Natural killer cell (primary cell): Measurements from ENCODE around the gene IL19. TPM values are rescaled to one million over a fixed set of nuclear protein-coding genes. Genes with fewer than 3 reads are reported as not detected.
A peak's percentile ranks its signal among the peaks of the same experiment; 100 is the strongest.

Experiments used
- ATAC-seq, 3 donors: fragments of 150-1000 bp in 2 of 3; fragments of 200-7000 bp in 1 of 3; cut with Tn5 transposase; 1 replicate in 1 of 3; 2 replicates in 2 of 3; pipeline ENCODE4 v1.10.0; 2021; ENCODE audit warnings: mild to moderate bottlenecking in 2 of 3, moderate library complexity in 2 of 3
- DNase-seq, 2 donors: peaks; one replicate each; pipeline versions ENCODE4 v3.0.0 to v3.0.0-alpha.2; 2013 to 2021; ENCODE audit warnings: mixed read lengths in 1 of 2
- H3K27ac ChIP-seq: one replicate; pipeline ENCODE4 v1.5.1; 2013; ENCODE audit warnings: mild to moderate bottlenecking, low read length
- H3K27me3 ChIP-seq: one replicate; pipeline ENCODE4 v1.6.1; 2013; ENCODE audit warnings: low read length; ENCODE audit not compliant: control insufficient read depth, insufficient read depth
- H3K36me3 ChIP-seq: one replicate; pipeline ENCODE4 v1.6.1; 2013; ENCODE audit warnings: low read length; ENCODE audit not compliant: control insufficient read depth, insufficient read depth
- H3K4me1 ChIP-seq: one replicate; pipeline ENCODE4 v1.6.1; 2013; ENCODE audit warnings: low read length; ENCODE audit not compliant: control insufficient read depth, insufficient read depth
- H3K4me3 ChIP-seq: one replicate; pipeline ENCODE4 v1.5.1; 2013; ENCODE audit warnings: low read length
- H3K9me3 ChIP-seq: one replicate; pipeline ENCODE4 v1.6.1; 2013; ENCODE audit warnings: low read length; ENCODE audit not compliant: control insufficient read depth, insufficient read depth
- H3K27ac Mint-ChIP-seq, 2 donors: one replicate each; pipeline ENCODE4 v1.8.0; 2022; ENCODE audit warnings: mild to moderate bottlenecking in 2 of 2, mixed read lengths in 2 of 2, moderate library complexity in 1 of 2
- H3K27me3 Mint-ChIP-seq, 2 donors: one replicate each; pipeline ENCODE4 v1.8.0; 2022; ENCODE audit warnings: low read depth in 2 of 2, mixed read lengths in 2 of 2
- H3K36me3 Mint-ChIP-seq: one replicate; pipeline ENCODE4 v1.8.0; 2022; ENCODE audit warnings: mixed read lengths
- H3K4me1 Mint-ChIP-seq, 2 donors: one replicate each; pipeline ENCODE4 v1.8.0; 2022; ENCODE audit warnings: mixed read lengths in 2 of 2
- H3K4me3 Mint-ChIP-seq: one replicate; pipeline ENCODE4 v1.8.0; 2022; ENCODE audit warnings: mild to moderate bottlenecking, moderate library complexity, mixed read lengths
- H3K9me3 Mint-ChIP-seq, 2 donors: one replicate each; pipeline ENCODE4 v1.8.0; 2022; ENCODE audit warnings: mixed read lengths in 2 of 2
- WGBS: methylation state at CpG from one replicate; pipeline ENCODE4 v1.1.7; 2013; ENCODE audit warnings: missing lambda C conversion rate; ENCODE audit not compliant: insufficient coverage; 5-methylcytosine and 5-hydroxymethylcytosine counted together
- intact Hi-C: fragments of 100-400 bp; cut with micrococcal nuclease; formaldehyde crosslinking; loops from one replicate; pipeline ENCODE4 v1.14.2; 2022
- total RNA-seq, 4 donors: library from RNA; stranded (reverse); fragments of 120-200 nt in 1 of 4; gene quantifications; one replicate each; pipeline versions ENCODE4 v1.2.3 to v1.2.4, GENCODE V29; 2013 to 2022
- TF ChIP-seq, protein P1 (sequence below): fragments of 200-600 bp; IDR thresholded peaks from one replicate; pipeline ENCODE4 v1.8.0; 2022; ENCODE audit warnings: antibody characterized with exemption

IL19 gene
- total RNA-seq, 3 donors from 2014 or later (not counting 1 experiment from before 2014, with no cell fraction given) = not detected

DNA sequence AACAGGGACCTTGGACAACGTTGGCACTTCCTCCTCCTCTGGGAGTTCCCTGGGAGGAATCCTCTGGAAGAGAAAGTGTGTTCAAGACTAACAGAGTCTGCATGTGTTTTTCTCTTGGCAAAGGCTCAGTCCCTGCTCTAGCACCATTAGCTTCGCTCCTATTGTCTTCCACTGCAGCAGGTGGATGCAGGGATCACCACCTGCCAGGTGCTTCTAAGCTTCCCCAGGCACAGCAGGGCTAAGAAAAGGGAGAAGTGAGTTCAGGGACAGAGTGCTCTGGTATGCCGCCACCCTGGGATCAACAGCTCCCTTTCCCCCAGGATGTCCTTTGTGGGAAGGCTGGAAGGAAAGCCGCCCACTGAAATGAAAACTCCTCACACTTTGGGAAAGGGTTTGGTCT lies 50.9 kb downstream of the IL19 start:
- Histone ChIP-seq H3K27ac (no peak overlapping the region), H3K36me3 (no peaks in the 10 kb centered on the region), H3K9me3 (no peaks in the 10 kb centered on the region), H3K4me1 (peaks cover 8% of the 10 kb centered on the region), H3K27me3 (no peaks in the 10 kb centered on the region), H3K4me3 (no peak overlapping the region)
- DNase-seq (no peak), ATAC-seq (no peak)
- intact Hi-C loops = no loop called here
- peaks cover 10 to 16% of the 10 kb centered on the region in 2 donors for H3K4me1 Mint-ChIP-seq
- H3K27me3 Mint-ChIP-seq = peaks cover 0 to 4% of the 10 kb centered on the region in 2 donors
- H3K4me3 Mint-ChIP-seq = no peak overlapping the region
- 87% methylated on average over 3 of the region's 4 CpGs for WGBS
- H3K27ac Mint-ChIP-seq = no peak overlapping the region
- TF ChIP-seq, protein P1, sequence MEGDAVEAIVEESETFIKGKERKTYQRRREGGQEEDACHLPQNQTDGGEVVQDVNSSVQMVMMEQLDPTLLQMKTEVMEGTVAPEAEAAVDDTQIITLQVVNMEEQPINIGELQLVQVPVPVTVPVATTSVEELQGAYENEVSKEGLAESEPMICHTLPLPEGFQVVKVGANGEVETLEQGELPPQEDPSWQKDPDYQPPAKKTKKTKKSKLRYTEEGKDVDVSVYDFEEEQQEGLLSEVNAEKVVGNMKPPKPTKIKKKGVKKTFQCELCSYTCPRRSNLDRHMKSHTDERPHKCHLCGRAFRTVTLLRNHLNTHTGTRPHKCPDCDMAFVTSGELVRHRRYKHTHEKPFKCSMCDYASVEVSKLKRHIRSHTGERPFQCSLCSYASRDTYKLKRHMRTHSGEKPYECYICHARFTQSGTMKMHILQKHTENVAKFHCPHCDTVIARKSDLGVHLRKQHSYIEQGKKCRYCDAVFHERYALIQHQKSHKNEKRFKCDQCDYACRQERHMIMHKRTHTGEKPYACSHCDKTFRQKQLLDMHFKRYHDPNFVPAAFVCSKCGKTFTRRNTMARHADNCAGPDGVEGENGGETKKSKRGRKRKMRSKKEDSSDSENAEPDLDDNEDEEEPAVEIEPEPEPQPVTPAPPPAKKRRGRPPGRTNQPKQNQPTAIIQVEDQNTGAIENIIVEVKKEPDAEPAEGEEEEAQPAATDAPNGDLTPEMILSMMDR = no peak
- H3K9me3 Mint-ChIP-seq = no peaks in the 10 kb centered on the region
- H3K36me3 Mint-ChIP-seq = no peaks in the 10 kb centered on the region

DNA sequence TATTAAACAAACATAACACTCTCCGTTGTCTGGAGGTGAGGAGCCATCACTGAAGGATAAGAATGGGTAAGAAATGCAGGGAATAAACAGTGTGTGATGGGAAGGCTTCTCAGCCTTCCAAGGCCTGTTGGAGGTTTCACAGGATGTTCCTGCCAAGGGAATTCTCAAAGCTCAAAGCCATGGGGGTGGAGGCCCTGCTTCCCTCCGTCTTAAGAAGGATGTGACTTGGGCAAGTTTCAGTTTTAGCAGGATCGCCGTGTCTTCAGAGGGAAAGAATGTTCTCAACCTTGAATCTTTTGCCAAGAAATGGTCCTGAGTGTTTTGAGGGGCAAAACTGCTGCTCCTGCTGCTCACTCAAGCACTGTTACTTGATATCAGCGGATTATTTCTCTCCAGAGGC lies 53.2 kb downstream of the IL19 start:
- H3K9me3 Mint-ChIP-seq = no peaks in the 10 kb centered on the region
- peaks cover 0 to 11% of the 10 kb centered on the region in 2 donors for H3K4me1 Mint-ChIP-seq
- intact Hi-C loops = no loop called here
- ATAC-seq = no peak
- TF ChIP-seq, protein P1 = no peak
- Histone ChIP-seq H3K9me3 (no peaks in the 10 kb centered on the region), H3K4me1 (peaks cover 11% of the 10 kb centered on the region), H3K36me3 (no peaks in the 10 kb centered on the region), H3K27ac (no peak overlapping the region), H3K27me3 (no peaks in the 10 kb centered on the region), H3K4me3 (no peak overlapping the region)
- H3K27ac Mint-ChIP-seq = no peak overlapping the region
- H3K4me3 Mint-ChIP-seq = no peak overlapping the region
- H3K36me3 Mint-ChIP-seq = no peaks in the 10 kb centered on the region
- 95% methylated on average over 5 of the region's 5 CpGs for WGBS
- DNase-seq = no peak
- peaks cover 0 to 8% of the 10 kb centered on the region in 2 donors for H3K27me3 Mint-ChIP-seq

DNA sequence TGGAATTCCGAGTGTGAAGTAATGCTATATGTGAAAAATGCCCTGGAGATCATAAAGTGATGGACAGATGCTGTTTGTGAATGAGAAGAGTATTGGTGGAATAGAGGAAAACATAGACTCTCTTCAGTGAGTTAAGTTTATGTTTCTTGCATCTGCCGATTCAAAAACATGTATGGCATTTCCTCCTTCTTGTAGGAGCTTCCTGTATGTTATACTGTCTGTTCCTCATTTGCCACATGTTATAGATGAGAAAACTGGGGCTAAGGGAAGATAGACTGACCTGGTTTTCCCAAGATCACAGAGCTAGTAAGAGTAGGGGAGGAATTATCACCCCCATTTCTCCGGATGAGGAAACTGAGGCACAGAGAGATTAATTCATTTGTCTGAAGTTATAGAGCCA lies 53.8 kb downstream of the IL19 start:
- no peak for DNase-seq
- H3K4me1 ChIP-seq = peaks cover 17% of the 10 kb centered on the region
- no peaks in the 10 kb centered on the region for H3K27me3 ChIP-seq
- peaks cover 0 to 12% of the 10 kb centered on the region in 2 donors for H3K27me3 Mint-ChIP-seq
- no peaks in the 10 kb centered on the region for H3K9me3 ChIP-seq
- intact Hi-C loops = no loop called here
- H3K4me3 Mint-ChIP-seq = no peak overlapping the region
- H3K27ac ChIP-seq = no peak overlapping the region
- H3K36me3 ChIP-seq = no peaks in the 10 kb centered on the region
- no peak overlapping the region for H3K4me3 ChIP-seq
- 63% methylated on average over 2 of the region's 3 CpGs for WGBS
- H3K36me3 Mint-ChIP-seq = no peaks in the 10 kb centered on the region
- no peak overlapping the region for H3K27ac Mint-ChIP-seq
- no peaks in the 10 kb centered on the region for H3K9me3 Mint-ChIP-seq
- TF ChIP-seq, protein P1 = no peak
- peaks cover 6 to 17% of the 10 kb centered on the region in 2 donors for H3K4me1 Mint-ChIP-seq
- ATAC-seq = no peak

DNA sequence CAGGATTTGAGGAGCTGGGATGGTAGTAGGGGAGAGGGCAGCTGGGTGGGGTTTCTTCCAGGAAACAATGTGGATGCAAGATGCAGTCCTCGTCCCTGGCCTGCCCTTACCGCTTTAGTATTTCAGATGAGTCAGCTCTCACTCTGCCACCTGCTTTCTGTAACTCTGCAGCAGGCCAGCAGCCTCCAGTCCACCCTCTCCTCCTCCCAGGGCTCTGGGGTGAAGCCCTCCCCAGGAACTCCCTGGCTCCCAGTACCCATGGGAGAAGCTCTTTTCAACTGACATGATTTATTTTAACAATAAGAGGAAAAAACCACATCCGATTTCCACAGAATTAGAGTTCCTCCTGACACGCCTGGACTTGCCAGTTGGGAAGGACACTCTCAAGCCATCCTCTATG lies 55.8 kb downstream of the IL19 start:
- Histone ChIP-seq H3K36me3 (no peaks in the 10 kb centered on the region), H3K4me1 (peaks cover 30% of the 10 kb centered on the region), H3K9me3 (no peaks in the 10 kb centered on the region), H3K4me3 (no peak overlapping the region), H3K27ac (no peak overlapping the region), H3K27me3 (no peaks in the 10 kb centered on the region)
- Mint-ChIP-seq H3K27ac (peak overlapping the region in 1 of 2 donors; percentile 13), H3K4me1 (peaks cover 16 to 26% of the 10 kb centered on the region in 2 donors), H3K36me3 (no peaks in the 10 kb centered on the region), H3K27me3 (peaks cover 0 to 9% of the 10 kb centered on the region in 2 donors), H3K9me3 (no peaks in the 10 kb centered on the region), H3K4me3 (no peak overlapping the region)
- 69% methylated on average over 4 of the region's 4 CpGs for WGBS
- DNase-seq (no peak), ATAC-seq (no peak)
- intact Hi-C loops = no loop called here
- TF ChIP-seq, protein P1 = no peak
